SHP77 treated with DMSO at 0.1 percent for 48 hours (cell line): Measurements from ENCODE around the gene GDF10.

ENCODE experiments used
- DNase-seq: peaks from one replicate; lab custom pipeline; 2025; lab: John Stamatoyannopoulos, UW

Gene GDF10

GRCh38 chr10:47276071-47276470, 23.9 kb upstream of the GDF10 start:
- no peak for DNase-seq

- DNase-seq, result no peak
These were observed 23.2 kb upstream of the GDF10 start for GRCh38 chr10:47276576-47277351.

DNA sequence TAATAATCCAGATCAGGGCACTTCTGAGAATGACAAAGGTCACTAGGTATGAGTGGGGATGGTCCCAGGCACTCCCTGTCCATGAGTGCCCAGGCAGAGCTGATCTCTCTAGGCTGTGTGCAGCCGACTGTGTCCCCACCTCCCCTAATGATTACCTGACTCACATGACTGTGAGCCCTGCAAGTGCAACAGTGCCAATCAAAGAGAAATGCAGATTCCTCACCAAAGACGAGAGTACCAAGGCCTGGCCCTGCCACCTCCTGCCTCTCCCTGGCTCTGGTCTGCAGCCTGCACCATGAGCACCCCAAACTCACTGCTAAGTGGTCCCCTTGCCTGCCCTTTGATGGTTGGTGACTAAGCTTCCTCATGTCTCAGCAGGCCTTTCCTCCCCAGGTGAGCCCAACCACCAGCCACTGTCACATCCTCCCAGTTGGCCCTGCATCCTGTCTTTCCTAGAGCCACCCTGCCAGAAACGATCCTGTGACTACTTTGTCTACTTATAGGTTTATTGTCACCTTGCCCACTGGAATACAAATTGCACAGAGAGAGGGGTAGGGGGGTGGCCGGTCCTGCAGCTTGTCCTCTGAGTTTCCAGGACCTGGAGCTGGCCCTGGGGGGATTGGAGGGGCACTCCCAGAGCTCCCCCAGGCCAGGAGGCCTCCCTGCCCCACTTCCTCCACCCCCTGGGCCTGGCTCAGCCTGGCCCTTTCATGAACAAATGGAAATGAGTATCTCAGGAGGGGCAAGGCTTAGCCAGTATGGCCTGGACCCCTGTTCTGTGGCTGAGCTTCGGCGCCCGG, 22.4 kb upstream of the GDF10 start:
- DNase-seq, result no peak

DNA sequence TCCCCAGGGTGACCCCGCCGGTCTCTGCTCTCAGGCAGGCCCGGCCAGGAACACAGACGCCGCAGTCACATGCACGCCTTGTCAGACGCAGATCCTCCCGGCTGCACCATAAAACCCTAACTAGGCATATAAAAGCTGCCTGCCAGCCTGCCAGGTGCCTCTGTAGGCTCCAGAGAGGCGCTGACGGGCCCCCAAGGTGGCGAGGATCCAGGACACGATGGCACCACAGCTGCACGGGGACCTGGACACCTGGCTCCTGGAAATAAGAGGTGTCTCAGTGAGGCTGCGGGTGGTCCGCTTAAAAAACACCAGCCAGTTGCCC, 21.9 kb upstream of the GDF10 start:
- DNase-seq, result no peak

DNA sequence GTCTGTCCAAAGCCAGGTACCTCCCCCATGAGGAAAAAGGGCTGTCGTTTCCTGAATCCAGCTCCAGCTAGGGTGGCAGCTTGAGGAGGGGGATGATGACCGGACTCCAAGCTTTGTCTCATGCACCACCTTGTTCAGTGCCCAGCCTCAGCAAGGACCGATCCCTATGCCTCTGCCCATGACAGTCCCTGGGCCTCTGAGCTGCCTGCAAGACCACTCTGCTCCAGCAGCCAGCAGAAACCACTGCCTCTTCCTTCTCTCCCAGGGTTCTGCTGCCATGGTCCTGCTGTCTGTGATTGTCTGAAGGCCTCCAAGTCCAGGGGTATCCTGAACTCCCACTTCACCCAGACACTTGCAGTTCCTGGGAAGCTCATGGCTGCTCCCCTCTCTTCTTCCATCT, 21.3 kb upstream of the GDF10 start:
- DNase-seq, result no peak

- DNase-seq, result no peak
These were observed 20.7 kb upstream of the GDF10 start for GRCh38 chr10:47279276-47279675.

- DNase-seq, result no peak
These were observed 17.9 kb upstream of the GDF10 start for GRCh38 chr10:47282005-47282656.

DNA sequence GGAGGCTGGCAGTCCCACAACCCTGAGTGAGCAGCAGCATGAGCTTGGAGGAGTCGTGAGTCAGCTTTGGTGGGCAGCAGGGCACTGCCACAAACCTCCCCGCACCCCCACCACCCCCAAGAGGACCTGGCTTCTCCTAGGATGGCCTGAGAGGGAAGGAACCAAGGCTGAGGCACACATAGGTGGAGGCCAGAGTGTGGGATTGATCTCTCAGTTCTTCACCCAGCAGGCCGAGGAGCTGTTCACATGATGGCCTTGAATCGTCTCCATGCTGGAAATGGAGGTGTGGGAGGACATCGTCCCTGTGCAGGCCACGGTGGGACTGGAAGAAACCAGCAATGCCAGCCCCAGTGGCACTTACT, 17.4 kb upstream of the GDF10 start:
- no peak for DNase-seq

DNA sequence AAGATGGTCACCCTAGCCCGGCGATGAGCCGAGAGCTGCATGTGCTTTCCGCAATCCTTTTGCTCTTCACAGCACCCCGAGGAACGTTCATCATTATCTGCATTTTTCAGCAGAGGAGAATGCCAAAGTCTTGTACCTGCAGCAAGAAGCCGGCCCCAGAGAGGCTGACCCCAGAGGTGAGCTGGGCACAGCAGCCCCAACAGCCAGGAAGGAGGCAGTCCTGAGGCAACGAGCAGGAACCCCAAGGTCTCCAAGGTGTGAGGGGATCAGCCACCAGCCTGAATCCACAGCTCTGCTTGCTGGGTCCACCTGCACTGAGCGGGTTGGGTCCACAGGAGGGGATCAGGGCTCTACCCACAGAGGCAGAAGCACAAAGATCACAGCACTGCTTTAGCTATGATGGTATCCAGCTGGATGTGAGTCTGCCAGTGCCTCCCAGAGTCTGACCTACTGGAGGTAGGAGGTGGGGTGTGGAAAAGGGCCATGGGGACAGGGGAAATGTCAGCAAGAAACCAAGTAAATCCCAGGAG, 16.8 kb upstream of the GDF10 start:
- DNase-seq, result no peak

DNA sequence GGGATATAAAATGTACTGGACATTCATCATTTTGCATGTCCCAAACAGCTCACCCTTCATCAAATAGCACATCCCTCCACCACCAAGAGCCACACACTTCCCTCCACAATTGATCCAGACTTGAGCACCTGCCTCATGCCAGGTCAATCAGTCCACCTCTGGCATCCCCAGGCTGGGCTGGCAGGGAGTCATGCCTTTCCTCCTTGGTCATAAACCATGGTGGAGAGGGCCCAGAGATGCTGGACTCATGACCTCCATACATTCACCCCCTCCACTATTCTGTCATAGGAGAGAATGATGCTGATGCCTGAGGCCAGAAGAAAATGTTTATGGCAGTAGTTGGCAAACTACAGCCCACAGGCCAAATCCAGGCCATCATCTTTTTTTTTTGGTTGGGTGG, 16.1 kb upstream of the GDF10 start:
- DNase-seq, result no peak

DNA sequence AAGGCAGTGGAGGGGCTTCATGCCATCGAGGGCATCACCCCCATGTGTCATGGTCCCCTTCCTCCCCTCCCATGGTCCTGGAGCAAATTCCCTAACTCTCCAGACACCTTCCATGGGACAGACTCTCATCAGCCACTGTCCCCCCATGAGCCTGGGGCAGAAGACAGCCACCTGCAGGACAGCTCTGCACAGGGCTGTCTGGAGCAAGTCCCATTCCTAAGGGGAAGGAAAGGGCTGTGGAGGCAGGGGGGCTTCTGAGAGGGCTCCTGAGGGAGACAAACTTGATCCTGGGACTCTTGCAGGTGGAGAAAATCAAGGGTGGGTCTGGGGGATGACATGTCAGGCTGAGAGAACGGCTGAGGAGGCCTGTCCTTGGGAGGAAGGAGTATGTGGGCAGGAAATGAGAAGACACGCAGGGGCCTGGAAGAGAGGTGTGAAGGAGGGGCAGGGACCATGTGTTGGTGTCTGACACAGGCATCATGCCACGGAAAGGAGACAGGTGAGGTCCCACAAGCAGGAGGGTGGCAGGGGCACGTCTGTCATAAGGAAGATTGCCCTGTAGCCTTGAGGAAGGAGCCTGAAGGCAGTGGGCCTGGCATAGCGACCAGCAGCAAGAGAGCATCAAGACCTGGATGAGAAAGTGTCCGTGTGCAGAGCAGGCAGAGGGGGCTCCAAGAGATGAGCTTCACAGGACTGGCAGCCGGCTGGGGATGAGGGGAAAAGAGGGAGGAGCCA, 14.4 kb upstream of the GDF10 start:
- DNase-seq, result no peak

DNA sequence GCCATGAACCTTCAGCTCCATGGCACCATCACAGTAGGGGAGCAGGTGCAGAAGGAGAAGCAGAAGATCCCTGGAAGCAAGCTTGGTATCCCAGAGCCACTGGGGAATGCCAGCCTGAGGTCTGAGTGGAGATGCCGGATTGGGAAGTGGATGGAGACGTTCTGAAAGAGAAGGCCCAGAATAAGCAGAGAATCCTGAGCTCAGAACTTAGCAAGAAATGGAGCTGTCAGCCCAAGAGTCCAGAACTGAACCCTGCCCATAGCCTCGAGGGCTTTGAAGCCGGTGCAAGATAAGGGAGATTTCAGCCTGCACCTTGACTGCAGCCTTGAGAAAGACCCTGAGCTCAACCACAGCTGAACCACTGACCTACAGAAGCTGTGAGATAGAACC, 13.9 kb upstream of the GDF10 start:
- no peak for DNase-seq

- no peak for DNase-seq
These were observed 13.2 kb upstream of the GDF10 start for GRCh38 chr10:47286591-47287315.

GRCh38 chr10:47287365-47287802, 12.6 kb upstream of the GDF10 start:
- no peak for DNase-seq

- no peak for DNase-seq
These were observed 12.2 kb upstream of the GDF10 start for GRCh38 chr10:47287805-47288204.

GRCh38 chr10:47288236-47288635, 11.8 kb upstream of the GDF10 start:
- DNase-seq, result no peak

GRCh38 chr10:47288916-47289495, 11.0 kb upstream of the GDF10 start:
- DNase-seq, result no peak

DNA sequence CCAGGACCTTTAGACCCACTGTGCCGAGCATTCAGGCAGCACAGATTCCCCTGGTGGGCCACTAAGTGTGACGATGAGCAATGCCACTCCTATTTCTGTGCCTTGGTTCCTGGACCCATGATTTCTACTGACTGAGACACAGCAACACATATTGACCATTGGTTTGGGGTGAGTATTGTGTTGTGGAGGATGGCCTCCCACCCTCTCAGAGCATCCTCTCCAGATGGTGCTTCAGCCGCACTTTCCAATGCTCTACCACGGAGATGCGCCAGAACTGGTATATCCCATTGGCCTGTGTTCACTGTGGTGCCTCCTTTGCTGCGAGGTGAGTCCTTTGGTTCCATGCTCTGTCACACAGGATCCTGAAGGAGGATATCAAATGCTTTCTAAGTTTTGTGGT, 10.1 kb upstream of the GDF10 start:
- DNase-seq, result no peak

DNA sequence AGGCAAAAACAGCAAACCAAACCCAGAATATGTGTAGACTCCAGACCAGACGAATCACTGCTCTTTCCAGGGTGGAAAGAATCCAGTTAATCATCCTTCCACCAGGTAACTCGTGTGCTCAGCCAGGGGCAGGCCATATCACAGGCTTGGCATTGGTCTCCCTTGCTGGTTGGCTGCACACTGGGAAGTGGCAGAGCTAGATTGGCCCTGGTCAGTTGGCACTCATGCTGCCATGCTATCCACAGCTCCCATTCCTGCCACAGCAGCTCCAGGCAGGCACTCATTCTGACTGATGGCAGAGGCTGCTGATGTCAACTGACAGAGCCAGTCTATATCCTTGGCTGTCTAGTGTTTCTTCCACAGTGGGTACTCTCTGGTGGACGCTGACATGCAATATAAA, 9.7 kb upstream of the GDF10 start:
- no peak for DNase-seq

DNA sequence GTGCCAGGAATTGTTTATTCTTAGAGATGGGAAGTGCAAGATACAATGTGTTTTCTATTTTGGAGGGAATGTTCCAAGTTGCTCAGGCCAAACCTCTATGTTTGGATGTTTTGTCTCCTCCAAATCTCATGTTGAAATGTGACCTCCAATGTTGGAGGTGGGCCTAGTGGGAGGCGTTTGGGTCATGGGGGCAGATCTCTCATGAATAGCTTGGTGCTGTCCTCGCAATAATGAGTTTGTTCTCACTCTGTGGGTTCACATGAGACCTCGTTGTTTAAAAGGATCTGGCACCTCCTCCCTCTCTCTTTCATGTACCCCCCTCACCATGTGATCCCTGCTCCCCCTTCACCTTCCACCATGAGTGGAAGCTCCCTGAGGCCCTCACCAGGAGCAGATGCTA, 8.3 kb upstream of the GDF10 start:
- DNase-seq, result no peak

DNA sequence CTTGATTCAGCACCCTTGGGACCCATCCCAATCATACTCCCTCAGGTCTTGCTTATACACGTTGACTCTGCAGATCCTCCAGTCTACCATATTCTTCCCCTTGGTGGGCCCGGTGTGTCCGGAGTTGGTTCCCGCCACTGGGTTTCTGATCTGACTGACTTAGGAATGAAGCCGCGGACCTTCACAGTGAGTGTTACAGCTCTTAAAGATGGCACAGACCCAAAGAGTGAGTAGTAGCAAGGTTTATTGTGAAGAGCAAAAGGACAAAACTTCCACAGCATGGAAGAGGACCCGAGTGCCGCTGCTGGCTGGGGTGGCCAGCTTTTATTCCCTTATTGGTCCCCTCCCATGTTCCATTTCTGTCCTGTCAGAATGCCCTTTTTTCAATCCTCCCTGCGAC, 5.9 kb upstream of the GDF10 start:
- DNase-seq, result no peak
